GM19023 (cell line): ENCODE measurements around the gene TMEM235.
"Not testable (repeated sequence)": the region's sequence is repeated elsewhere in the genome, so short reads cannot be mapped to it uniquely, and the experiment has no call there.

Experiments used
- ATAC-seq: cut with Tn5 transposase; IDR thresholded peaks from one replicate; pipeline ENCODE4 v1.9.1; 2021; ENCODE audit warnings: mild to moderate bottlenecking, moderate library complexity; ENCODE audit not compliant: unreplicated experiment

The TMEM235 gene

DNA sequence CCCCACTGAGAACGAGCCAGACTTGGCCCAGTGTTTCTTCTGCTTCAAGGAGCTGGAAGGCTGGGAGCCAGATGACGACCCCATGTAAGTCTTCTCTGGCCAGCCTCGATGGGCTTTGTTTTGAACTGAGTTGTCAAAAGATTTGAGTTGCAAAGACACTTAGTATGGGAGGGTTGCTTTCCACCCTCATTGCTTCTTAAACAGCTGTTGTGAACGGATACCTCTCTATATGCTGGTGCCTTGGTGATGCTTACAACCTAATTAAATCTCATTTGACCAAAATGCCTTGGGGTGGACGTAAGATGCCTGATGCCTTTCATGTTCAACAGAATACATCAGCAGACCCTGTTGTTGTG, 16.7 kb upstream of the TMEM235 start:
- ATAC-seq, result no peak

DNA sequence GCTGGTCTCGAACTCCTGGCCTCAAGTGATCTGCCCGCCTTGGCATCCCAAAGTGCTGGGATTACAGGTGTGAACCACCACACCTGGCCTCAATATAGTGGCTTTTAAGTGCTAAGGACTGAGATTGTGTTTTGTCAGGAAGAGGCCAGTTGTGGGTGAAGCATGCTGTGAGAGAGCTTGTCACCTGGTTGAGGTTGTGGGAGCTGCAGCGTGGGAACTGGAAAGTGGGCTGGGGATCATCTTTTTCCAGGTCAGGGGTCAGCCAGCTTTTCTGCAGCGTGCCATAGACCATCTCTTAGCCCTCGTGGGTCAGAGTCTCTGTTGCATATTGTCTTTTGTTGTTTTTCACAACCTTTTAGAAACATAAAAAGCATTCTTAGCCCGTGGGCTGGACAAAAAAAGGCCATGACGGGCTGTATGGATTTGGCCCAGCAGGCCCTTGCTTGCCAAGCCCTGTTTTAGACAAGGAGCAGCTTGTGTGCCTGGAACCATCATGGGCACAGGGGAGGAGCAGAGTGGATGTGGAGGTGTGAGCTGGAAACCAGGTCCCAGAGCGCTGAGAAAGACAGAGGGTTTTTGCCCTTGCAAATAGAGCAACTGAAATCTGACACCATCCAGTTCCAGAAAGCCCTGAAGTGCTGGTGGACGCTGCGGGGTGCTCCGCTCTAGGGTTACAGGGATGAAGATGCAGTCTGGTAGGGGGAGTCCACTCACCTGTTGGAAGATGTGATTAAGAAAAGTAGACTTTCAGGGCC, 11.9 kb upstream of the TMEM235 start:
- no peak for ATAC-seq

DNA sequence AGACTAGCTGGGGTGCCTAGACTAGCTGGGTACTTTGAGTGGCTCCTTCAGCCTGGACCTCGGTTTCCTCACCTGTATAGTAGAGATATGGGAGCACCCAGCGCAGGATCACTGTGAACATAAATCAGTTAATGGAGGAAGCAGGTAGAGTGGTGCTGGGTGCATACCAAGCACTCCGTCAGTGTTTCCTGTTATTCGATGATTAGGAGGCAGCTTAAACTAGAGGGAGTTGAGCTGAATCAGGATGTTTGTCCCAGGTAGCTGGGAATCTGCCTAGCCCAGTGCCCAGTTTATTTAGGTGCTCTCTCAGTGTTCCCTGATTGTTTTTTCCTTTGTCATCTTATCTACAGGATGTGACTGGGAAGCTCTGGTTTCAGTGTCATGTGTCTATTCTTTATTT, 8.4 kb upstream of the TMEM235 start:
- ATAC-seq, result no peak

DNA sequence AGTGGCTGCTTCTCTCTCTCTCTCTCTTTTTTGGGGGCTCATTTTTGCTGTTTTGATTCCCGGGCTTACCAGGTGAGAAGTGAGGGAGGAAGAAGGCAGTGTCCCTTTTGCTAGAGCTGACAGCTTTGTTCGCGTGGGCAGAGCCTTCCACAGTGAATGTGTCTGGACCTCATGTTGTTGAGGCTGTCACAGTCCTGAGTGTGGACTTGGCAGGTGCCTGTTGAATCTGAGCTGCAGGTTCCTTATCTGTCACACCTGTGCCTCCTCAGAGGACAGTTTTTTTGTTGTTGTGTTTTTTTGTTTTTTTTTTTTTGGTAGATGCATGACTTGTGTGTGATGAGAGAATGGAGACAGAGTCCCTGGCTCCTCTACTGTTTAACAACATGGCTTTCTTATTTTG, 7.7 kb upstream of the TMEM235 start:
- no peak for ATAC-seq

DNA sequence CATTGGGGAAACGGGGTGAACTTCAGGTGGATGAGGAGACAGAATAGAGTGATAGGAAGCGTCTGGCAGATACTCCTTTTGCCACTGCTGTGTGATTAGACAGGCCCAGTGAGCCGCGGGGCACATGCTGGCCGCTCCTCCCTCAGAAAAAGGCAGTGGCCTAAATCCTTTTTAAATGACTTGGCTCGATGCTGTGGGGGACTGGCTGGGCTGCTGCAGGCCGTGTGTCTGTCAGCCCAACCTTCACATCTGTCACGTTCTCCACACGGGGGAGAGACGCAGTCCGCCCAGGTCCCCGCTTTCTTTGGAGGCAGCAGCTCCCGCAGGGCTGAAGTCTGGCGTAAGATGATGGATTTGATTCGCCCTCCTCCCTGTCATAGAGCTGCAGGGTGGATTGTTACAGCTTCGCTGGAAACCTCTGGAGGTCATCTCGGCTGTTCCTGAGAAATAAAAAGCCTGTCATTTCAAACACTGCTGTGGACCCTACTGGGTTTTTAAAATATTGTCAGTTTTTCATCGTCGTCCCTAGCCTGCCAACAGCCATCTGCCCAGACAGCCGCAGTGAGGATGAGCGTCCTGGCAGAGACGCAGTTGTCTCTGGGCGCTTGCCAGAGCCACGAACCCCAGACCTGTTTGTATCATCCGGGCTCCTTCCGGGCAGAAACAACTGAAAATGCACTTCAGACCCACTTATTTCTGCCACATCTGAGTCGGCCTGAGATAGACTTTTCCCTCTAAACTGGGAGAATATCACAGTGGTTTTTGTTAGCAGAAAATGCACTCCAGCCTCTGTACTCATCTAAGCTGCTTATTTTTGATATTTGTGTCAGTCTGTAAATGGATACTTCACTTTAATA, 7.0 kb upstream of the TMEM235 start:
- no peak for ATAC-seq

DNA sequence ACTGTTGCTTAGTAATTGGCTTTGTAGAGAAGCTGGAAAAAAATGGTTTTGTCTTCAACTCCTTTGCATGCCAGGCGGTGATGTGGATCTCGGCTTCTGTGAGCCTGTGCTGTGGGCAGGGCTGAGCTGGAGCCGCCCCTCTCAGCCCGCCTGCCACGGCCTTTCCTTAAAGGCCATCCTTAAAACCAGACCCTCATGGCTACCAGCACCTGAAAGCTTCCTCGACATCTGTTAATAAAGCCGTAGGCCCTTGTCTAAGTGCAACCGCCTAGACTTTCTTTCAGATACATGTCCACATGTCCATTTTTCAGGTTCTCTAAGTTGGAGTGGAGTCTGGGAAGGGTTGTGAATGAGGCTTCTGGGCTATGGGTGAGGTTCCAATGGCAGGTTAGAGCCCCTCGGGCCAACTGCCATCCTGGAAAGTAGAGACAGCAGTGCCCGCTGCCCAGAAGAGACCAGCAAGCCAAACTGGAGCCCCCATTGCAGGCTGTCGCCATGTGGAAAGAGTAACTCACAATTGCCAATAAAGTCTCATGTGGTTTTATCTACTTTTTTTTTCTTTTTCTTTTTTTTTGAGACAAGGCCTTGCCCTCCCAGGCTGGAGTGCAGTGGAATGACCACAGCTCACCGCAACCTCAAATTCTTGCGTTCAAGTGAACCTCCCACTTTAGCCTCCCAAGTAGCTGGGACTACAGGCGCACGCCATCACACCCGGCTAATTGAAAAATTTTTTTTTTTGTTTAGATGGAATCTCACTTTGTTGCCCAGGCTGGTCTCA, 6.2 kb upstream of the TMEM235 start:
- no peak for ATAC-seq

DNA sequence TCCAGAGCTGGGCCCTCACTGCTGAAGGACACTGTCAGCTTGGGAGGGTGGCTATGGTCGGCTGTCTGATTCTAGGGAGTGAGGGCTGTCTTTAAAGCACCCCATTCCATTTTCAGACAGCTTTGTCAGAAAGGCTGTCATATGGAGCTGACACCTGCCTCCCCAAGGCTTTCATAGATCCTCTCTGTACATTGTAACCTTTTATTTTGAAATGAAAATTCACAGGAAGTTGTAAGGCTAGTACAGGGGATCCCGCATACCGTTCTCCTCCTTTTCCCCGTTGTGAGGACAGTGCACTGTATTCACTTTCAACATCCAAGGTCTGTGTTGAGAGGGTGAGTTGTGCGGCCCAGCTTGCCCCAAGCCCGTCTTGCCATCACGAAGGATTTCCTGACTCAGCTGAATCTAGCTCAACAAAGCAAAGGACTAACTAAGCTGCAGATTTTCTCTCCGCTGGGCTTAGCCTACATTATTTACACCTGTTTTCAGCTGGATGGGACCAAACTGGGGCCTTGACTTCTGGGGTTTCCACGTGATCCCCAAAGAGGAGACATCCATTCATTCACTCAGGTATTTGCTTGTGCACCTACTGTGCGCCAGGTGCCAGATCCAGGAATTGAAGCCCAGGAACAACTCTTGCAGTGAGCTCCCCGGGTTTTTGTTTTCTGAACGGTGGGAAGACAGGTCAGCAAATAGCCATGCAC, 5.2 kb upstream of the TMEM235 start:
- no peak for ATAC-seq

DNA sequence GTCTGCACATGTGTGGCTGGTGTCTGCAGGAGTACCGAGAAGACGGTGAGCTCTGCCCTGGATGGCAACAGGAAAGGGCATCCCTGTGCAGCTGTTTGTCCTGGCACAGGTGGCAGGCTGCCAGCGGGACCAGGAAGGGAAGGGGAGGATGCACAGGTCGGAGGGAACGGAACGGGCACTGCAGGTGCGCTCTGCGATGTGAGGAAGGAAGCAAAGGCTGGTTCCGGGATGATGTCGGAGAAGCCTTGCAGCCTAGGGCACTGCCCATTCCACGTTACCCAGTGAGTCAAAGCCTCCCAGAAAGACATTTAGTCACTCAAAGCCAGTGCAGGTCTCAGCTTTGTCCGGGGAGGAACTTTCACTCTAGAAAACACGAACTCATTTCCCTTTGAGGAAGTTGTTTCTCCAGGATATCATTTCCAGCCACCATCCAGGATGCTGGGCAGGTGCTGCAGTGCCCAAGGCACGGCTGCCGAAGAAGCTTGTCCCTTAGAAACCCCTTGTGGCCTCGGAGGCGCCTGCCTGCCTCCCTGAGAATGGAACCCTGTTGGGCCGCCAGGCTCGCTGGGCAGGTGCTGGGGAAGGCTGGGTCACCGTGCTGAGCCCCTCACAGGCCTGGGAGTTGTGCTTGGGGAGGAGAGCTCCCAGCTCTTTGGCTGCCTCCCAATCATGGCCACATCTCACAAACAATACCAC, 4.5 kb upstream of the TMEM235 start:
- ATAC-seq, result no peak

DNA sequence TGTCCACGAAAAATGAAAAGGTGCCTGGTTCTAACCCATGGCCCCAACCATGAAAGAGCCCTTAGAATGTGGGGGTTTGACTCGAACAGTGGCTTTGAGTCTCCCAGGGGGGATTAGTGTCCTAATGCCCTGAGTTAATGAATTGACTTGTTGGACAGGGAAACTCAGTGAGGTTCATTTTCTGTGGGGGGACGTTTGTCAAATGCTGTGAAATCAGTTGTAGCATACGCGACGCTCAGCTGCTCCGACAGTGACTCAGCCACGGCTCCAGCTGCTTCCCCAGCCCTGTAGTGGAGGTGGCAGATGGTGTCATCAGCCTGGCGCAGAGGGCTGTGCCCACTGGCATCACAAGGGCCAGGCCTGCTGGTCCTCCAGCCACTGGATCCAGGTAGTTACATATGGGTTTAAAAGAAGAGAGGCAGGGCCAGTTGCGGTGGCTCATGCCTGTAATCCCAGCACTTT, 3.9 kb upstream of the TMEM235 start:
- ATAC-seq, result no peak

DNA sequence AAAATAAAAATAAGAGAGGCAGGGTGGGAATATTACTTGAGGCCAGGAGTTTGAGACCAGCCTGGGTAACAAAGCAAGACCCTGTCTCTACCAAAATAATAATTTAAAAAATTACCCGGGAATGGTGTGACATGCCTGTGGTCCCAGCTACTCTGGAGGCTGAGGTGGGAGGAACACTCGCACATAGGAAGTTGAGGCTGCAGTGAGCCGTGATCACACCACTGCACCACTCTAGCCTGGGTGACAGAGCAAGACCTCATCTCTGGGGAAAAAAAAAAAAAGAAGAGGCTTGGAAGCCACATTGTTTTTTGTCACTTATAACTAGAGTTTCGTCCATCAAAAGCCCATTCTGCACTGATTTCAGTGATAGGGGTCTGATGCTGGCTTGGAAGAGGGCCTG, 3.3 kb upstream of the TMEM235 start:
- ATAC-seq, result no peak

DNA sequence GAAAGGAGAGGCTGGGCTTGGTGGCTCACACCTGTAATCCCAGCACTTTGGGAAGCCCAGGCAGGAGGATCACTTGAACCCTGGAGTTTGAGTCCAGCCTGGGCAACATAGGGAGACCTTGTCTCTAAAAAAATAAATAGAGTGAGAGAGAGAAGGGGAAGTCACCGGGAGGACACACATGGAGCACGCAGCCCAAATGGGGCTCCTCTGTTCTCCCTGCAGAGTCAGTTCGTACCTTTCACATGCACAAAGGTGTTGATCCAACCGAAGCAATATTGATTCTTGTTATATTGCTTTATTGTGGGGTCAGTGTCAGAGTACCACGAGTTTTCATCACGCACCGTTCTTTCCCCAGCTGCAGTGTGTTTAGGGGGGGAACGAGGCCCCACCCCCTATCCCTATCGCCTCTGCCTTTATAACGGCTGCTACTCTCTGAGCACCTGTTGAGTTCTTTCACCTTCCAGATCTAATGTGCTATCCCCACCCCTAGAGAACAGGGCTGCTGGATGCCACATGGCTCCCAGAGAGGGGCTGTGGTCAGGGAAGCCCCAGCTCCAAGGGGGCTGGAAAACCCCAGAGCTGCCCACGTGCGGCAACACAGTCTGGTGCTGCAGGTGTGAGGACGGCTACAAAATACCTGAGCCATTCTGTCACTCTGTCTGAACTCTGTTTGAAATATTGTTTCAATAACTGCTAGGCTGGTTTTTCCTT, 1.0 kb upstream of the TMEM235 start:
- ATAC-seq, result no peak

DNA sequence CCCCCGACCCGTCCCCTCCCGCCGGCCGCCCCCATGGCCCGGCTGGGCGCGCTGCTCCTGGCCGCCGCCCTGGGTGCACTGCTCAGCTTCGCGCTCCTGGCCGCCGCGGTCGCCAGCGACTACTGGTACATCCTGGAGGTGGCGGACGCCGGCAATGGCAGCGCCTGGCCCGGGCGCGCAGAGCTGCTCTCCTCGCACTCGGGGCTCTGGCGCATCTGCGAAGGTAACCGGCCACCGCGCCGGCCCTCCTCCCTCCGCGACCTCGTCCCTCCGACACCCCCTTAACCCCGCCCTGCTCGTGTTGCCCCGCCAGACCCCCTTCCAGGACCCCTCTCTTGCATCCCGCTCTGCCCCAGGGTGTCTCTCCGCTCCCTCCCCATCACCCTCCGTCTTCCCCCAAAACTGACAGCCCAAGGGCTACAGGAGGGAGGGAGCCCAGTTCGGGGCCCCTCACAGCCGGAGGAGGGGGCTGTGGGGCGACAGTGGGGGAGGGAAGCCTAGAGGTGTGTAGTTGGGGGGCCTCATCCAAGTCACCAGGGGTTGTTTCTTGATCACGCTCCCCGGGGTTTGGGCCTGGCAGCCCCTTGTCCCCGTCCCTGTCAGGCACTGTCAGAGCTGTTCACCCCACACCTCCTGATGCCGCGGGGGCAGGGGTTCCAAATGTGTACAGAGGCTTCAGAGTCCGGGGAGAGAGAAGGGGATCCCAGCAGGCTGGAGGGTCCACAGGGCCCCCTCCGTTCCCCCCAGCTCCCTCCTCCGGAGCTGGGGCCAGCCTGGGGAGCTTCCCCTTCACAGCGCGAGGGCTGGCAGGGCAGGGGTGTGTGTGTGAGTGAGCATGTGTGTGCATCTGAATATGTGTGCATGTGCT, 794 bp downstream of the TMEM235 start:
- no peak for ATAC-seq

DNA sequence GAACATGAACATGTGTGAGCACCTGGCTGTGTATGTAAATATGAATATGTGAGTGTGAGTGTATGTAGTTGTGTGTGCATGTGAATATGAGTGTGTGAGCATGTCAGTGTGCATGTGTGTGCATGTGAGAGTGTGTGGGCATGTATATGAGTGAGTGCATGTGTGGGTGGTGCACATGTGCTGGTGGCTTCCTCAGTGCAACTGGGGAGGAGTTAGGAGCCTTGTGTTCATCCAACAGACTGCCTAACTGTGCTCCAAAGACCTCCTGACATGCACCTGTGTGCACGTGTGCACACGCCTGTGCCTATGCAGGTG, 1.4 kb downstream of the TMEM235 start:
- ATAC-seq, result no peak

DNA sequence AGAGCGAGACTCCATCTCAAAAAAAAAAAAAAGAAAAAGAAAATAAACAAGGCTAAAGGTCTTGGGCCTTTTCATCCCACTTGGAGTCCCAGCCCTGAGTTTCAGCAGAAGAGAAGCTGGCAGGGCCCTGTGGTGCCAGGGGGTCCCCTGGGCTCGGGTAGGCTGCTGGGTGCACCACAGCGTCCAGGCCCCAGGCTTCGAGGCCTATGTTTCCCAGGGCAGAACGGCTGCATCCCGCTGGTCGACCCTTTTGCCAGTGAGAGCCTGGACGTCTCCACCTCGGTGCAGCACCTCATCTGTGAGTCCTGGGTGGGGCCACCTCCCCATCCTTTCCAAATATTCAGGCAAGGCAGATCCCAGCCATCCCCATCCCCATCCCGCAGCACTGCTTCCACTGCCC, 2.2 kb downstream of the TMEM235 start:
- ATAC-seq, result no peak

DNA sequence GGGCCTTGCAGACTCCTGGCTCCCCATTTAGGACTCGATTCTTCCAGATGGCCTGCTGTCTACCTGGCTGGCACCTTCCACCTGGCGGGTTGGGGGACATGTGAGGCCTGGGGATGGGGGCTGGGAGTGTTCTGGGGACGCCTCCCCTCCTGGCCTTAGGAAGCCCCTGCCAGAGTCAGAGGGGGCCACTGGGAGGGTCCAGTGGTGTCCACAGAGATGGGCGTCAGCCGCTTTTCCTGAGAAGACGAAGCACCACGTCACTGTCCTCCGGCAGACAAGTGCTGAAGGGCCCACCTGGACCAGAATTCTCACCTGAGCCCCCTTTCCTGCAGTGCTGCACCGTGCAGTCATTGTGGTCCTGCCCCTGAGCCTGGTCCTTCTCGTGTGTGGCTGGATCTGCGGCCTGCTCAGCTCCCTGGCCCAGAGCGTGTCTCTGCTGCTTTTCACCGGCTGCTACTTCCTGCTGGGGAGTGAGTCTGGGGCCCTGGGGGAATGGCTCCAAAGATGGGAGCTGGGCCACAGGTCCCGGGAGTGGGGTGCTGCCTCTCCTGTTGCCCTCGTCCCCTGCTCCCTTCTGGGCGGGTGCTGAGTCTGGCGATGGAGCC, 2.9 kb downstream of the TMEM235 start:
- ATAC-seq, result no peak

DNA sequence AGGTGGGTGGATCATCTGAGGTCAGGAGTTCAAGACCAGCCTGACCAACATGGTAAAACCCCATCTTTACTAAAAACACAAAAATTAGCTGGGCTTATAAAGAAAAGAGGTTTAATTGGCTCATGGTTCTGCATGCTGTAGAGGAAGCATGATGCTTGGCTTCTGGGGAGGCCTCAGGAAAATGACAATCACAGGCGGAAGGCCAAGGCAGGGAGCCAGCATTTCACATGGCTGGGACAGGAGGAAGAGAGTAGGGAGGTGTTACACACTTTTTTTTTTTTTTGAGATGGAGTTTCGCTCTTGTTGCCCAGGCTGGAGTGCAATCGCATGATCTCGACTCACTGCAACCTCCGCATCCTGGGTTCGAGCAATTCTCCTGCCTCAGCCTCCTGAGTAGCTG, 3.6 kb downstream of the TMEM235 start:
- ATAC-seq, result not testable (repeated sequence)

DNA sequence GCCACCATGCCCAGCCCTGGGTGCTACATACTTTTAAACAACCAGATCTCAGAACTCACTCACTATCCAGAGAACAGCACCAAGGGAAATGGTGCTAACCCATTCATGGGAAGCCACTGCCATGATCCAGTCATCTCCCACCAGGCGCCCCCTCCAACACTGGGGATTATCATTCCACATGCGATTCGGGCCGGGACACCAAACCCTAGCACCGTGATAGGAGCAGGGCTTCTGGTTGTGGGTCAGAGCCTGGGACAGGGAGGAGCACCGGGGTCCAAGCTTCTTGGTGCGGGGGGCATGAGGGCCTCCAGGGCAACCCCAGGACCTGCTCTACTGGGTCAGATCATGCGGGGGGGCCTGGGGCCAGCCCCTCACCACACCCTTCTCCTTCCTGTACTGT, 4.5 kb downstream of the TMEM235 start:
- no peak for ATAC-seq

DNA sequence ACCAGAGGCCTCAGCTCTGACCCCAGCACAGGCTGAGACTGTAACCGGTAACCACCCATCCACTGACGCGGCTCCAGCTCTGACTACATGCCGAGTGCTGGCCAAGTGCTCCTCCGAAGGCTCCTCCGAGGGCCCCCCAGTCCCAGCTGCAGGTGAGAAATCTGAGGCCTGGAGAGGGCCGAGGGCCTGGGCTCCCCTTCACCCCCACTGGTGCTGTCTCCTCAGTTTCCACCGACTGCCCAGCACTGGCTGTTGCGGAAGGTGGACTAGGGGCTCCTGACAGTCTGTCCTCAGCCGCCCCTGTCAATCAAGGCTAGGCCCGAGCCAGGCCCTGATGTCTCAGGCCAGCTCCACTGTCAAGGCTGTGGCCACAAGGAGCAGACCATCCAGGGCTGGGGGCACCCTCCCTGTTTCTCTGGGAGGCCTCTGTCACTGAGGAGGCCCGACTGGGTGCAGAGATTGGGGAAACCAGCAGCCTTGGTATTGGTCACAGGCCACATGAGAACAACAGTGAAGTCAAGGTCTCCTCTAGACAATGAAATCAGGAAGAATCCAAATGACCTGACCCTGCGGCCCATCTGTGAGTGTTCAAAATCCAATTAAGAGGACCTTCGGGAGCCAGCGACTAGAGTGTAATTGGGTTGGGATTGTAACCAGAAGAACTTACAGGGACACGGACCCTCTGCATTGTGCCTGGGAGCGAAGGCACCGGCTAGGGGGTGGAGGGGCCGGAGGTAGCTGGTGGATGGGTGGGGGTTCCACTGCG, 5.1 kb downstream of the TMEM235 start:
- ATAC-seq, result no peak
